MM.1S (cell line): ENCODE measurements around the gene RAX.

ENCODE experiments used
- CTCF ChIP-seq: fragments of 300-600 bp; sonication (generic); IDR thresholded peaks from 2 replicates; pipeline ENCODE4 v1.5.1; 2016; ENCODE audit warnings: antibody characterized with exemption, low read length, mixed read lengths
- EZH2 ChIP-seq: fragments of 300-600 bp; sonication (generic); optimal IDR thresholded peaks from 2 replicates; pipeline ENCODE3; 2017; ENCODE audit warnings: low read depth, mild to moderate bottlenecking, antibody characterized with exemption, low read length, mixed read lengths
- EZH2phosphoT487 ChIP-seq: fragments of 300-600 bp; sonication (generic); IDR thresholded peaks from 2 replicates; pipeline ENCODE4 v1.6.1; 2018; ENCODE audit warnings: antibody characterized with exemption, low read length

DNA sequence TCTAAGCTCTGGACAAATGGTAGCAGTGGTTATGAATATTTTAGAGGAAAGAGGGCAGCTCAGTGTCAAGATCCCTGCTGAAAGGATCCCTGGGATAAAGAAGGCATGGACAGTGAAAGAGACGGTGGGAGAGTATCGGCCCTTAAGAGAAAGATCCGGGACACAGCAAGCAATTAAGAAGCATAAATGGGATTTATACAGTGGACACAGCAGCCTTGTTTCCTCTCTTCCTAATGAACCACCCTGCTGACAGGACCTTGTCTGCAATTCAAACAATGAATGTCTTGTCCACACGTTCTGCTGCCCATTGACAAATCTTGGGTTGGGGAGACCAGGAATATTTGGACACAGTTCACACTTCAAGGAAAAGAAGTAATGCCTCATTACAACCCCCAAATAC, 28.7 kb upstream of the RAX start:
- no peak for TF ChIP-seq CTCF
- TF ChIP-seq EZH2 = no peak
- TF ChIP-seq EZH2phosphoT487 = no peak
